Jurkat, Clone E6-1 (cell line): ENCODE data around the gene C1QTNF8. TPM values are rescaled to one million over a fixed set of nuclear protein-coding genes. Genes with fewer than 3 reads are reported as not detected.

ENCODE experiments used
- DNase-seq: peaks from one replicate; pipeline ENCODE4 v3.0.0-alpha.2; 2011; ENCODE audit warnings: low read depth, low spot score
- H3K4me3 ChIP-seq: 2 replicates; pipeline ENCODE4 v1.5.1; 2011; ENCODE audit warnings: mild to moderate bottlenecking, low read length, control low read depth, moderate library complexity
- polyA plus RNA-seq: library from polyadenylated mRNA; unstranded; fragments of >200 nt; gene quantifications from one replicate; pipeline ENCODE4 v1.2.1, GENCODE V29; 2012; ENCODE audit warnings: missing spikeins; ENCODE audit not compliant: insufficient read length, insufficient read depth

Gene C1QTNF8, protein sequence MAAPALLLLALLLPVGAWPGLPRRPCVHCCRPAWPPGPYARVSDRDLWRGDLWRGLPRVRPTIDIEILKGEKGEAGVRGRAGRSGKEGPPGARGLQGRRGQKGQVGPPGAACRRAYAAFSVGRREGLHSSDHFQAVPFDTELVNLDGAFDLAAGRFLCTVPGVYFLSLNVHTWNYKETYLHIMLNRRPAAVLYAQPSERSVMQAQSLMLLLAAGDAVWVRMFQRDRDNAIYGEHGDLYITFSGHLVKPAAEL
- polyA plus RNA-seq: not detected

DNA sequence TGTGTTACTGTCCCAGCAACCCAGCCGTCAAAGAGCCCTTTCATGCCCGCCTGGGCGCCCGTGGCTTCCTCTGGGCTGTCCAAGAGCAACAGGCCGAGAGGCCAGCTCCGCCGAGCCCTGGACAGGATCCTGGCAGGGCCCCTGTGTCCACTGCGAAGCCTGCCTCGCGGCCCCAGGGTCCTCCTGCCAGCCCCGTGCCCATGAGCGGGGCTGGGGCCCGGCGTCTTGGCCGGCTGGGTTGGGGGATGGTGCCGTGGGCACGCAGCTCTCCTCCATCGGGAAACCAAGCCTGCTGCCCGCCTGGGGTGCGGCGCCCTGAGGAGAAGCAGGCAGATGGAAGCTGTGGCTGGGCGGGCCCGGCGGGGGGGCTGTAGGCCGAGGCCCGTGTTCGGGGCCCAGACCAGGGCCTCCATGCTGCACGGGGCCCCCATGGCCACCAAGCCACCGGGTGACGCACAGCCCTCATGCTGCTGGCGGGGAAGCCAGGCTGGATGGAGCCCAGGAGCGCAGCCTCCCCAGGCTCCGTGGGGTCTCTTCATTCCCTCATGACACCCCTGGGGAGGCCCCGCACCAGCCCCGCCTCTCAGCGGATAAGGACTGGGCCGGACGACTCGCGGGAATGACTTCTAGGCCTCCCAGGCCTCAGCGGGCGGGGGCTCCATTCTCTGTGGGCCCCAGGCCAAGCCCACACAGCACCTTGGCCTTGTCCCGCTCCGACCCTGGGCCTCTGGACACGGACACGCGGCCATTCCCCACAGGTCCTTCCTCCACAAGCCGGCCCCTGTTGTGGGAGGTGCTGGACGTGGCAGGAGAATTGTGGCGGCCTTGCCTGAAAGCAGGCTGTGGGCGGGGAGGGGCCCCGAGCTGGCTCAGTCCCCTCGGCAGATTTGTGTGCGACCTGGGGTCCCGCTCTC lies at the start of gene C1QTNF8:
Gene C1QTNF8, minus strand, starts transcription at position 76 of the 914 bp plus-strand sequence. CDS start 1,322 bp downstream, outside the sequence.
- no peak for DNase-seq
- H3K4me3 ChIP-seq: no peak within 1 kb of the TSS

DNA sequence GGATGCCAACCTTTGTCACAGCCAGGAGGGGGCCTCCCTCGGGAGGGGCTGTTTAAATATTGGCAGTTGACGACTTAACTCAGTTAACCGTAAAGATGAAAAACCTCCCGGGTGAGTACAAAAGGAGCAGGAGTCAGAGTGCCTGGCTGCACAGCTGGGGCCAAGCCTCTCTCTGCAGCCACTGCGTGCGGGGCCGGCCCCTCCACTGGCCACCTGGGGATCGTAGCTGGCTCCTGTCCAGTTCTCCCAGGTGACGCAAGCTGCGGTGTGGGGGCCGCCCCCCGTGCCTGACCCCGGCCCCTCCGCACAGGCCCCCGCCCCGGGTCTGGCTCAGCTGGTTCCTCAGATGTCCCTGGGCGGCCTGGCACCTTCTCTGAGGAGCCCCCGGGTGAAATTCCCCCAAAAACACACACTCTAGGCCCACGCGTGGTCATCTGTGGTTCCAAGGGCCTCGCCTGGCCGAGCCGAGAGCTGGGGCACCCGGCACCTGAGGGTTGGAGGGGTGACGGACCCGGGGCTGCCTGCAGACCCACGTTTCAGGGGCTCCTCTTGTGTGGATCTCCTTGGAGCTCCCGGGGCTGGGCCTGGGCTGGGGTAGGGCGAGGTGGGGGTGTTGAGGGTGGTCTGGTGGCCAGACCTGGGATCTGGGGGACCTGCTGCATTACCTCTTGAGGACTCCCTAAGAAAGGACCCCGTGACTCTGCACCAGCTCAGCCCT lies 49.5 kb upstream of the C1QTNF8 start:
- H3K4me3 ChIP-seq: no peak overlapping the region
- DNase-seq: no peak

DNA sequence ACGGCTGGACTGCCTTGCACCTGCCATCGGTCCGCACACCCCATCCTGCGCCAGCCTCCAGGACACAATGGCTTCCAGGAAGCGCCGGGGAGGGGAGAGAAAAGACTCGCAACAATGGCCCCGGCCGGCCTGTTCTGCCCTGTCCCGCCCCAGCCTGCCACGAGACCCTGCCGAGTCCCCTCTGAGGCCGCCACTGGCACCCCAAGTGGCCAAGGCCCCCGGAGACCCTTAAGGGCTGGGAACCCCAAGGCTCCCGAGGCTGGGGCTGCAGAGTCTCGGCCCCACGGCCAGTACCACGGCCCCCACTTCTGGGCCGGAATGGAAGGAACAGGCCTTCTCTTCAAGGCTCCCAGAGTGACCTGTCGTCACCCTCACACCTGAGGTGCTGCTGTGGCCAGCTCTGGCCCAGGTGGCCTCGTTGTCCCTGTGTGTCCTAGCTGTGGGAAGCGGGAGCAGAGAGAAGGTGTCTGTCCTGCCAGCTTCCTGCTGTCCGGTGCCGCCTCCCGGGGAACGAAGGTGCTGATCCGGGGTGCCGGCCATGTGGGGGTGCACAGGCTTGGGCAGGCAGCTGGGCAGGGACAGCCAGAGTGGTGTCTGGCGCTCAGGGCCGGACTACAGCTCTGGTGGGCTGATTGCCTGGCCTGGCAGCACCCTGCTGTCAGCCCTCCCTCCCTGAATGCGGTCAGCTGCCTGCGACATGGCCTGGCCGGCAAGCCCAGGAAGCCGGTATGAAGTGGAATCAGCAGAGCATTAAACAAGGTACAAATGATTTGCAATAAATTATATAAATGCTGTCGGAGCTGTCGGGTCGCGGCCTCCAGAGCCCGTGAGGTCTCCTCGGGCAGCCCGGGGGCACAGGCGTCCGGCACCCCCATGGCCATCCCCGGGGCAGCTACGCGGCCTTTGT lies 48.7 kb upstream of the C1QTNF8 start:
- DNase-seq: no peak
- no peak overlapping the region for H3K4me3 ChIP-seq

DNA sequence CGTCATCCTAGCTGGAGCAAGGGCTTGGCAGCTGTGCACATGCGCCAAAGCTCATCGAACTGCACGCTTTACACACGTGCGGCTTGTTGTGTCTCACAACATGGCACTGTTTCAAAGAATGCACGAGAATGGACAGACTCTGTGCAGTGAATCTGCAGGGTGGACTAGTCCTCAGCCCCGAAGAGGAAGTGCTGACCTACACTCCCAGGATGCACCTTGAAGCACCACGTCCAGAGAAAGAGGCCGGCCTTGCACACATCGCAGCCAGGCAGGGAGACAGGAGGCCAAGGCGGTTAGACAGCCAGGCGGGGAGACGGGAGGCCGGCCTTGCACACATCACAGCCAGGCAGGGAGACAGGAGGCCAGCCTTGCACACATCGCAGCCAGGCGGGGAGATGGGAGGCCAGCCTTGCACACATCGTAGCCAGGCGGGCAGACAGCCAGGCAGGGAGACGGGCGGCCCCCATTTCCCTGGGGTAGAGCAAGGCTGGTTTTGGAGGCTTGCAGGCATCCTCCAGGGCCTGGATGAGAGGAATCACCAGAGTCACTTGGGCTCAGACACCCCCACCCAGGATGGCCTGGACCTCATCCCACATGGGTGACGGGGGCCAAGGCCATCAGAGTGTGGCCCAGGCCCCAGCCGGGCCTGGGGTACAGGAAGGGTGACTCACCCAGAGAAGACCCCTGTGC lies 47.9 kb upstream of the C1QTNF8 start:
- no peak overlapping the region for H3K4me3 ChIP-seq

DNA sequence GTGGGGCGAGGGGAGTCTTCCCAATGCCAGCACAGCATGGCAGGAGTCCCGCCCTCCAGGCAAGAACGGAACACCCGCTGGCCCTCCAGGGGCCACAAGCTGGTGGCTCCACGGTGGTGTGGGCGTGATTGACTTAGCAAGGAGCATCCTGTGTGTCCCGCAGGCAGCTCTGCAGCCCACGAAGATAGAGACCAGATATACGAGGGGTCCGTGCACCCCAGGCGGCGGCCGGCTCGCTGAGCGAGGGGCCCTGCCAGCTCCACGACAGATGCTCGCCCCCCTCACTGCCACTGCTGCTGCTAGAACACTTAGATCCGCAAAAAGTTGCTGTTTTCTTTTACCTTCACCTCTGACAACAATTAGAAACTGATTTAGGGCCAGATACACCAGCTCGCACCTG lies 46.9 kb upstream of the C1QTNF8 start:
- no peak for DNase-seq
- no peak overlapping the region for H3K4me3 ChIP-seq

More for the DNA sequence above, 47.9 kb upstream of the C1QTNF8 start:
- DNase-seq: no peak

DNA sequence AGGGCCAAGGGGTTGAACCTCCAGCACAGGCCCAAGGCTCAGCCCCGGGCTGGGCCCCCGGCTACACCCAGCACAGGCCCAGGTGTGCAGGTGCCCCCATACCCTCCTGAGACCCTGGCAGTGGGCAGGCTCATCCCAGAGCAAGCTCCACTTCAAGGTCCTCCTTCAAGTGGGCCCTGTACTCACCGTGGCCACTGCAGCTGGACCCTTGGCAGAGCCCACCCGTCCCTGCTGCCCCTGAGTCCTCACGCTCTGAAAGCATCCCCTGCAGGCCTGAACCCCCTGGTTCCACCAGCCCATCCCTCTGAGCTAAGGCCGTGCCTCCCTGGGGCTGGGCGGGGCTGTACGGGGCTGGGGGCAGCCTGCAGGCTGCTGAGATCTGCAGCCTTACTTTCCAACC lies 45.7 kb upstream of the C1QTNF8 start:
- no peak overlapping the region for H3K4me3 ChIP-seq
- no peak for DNase-seq

DNA sequence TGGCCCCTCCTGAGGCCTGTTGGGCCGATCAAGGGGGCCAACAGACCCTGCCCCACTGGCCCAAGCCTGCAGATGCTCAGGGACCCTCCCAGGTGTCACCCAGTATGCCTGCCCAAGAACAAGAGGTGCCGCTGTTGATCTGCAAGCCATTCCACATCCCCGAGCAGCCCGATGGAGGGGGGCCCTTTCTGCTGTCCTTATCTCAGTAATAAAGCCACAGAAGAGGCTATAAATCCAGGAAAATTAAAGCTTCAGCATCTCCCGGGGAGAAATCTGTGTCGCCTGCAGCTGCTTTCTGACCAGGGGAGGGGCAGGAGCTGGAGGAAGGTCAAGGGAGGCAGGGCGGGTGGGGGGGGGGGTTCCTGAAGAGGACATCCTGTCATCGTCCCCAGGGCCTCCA lies 45.1 kb upstream of the C1QTNF8 start:
- DNase-seq: no peak
- H3K4me3 ChIP-seq: no peak overlapping the region

DNA sequence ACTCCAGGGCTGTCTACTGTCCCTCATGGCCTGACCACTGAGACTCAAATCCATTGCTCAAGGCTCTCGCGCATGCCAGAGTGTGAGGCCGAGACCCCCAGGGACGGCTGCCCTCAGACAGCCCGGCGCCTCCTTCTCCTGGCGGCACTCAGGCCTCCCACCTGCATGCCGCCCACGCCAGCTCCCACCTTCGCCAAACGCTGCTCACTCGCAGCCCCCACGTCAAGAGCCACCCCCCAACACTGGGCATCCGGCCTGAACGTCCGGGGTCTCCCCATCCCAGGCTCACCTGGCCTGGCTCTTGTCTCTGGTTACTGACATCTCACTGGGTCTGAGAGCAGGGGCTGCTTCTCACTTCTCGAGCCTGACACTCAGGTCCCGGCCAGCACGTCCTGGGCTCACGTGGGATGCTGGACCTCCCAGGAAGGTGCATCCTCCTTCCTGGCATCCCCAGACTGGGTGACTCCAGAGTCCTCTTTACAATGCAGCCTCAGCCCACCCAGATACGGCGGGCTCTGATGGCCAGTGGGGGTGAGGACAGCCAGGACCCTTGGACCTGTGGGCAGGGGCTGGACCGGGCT lies 44.6 kb upstream of the C1QTNF8 start:
- DNase-seq: no peak
- no peak overlapping the region for H3K4me3 ChIP-seq

DNA sequence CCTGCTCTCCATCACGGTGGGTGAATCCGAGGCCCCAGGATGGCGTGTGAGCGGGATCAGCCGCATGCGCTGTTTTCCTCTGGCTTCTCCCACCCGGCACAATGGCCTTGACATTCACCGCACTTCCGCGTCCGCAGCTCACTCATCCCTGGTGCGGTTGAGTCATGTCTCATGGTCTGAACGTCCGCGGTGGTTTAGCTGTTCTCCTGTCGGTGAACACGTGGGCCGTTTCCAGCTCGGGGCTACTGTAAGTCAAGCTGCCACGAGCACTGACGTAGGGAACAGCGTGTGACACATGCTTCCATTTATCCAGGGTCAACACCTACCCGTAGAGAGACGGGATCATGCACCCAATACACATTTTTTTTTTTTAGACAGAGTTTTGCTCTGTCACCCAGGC lies 41.6 kb upstream of the C1QTNF8 start:
- DNase-seq: no peak
- H3K4me3 ChIP-seq: no peak overlapping the region

DNA sequence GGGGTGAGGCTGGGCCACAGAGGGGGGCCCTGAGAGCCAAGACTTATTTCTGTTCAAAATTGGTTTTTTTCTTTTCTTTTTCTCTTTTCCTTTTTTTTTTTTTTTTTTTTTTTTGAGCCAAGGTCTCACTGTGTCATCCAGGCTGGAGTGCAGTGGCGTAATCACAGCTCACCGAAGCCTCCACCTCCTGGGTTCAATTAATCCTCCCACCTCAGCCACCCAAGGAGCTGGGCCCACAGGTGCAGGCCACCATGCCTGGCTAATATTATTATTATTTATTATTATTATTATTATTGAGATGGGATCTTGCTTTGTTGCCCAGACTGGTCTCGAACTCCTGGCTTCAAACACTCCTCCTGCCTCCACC lies 39.4 kb upstream of the C1QTNF8 start:
- no peak overlapping the region for H3K4me3 ChIP-seq
- DNase-seq: no peak

DNA sequence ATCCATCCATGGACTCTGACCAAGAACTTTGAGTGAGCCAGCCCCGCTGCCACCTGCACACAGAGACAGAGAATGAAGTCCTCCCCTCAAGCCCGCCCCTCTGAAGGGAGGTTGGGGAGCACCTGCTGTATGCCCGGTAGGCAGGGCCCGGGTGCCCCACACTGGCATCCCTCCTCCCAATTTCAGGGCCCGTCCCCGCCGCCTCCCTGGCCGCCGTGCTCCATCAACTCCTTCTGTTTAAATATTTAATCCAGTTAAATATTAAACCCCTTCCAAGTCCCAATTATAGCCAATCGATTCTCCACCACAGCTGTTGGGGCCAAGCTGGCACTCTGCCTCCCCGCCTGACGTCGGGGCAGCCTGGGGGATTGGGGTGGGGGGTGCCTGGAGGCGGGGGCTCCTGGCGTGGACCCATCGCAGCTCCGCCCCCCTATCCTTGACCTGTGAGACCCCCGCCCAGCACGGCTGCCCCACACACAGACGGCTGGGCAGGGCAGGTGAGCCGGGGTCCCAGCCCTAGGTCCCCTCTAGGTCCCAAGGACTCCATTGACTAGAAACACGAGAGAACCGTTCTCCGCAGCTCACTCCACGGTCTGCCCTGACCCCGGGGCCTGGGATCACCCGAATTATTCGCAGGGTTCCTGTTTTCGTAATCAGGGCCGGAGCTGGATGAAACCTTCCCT lies 38.9 kb upstream of the C1QTNF8 start:
- no peak overlapping the region for H3K4me3 ChIP-seq
- no peak for DNase-seq

DNA sequence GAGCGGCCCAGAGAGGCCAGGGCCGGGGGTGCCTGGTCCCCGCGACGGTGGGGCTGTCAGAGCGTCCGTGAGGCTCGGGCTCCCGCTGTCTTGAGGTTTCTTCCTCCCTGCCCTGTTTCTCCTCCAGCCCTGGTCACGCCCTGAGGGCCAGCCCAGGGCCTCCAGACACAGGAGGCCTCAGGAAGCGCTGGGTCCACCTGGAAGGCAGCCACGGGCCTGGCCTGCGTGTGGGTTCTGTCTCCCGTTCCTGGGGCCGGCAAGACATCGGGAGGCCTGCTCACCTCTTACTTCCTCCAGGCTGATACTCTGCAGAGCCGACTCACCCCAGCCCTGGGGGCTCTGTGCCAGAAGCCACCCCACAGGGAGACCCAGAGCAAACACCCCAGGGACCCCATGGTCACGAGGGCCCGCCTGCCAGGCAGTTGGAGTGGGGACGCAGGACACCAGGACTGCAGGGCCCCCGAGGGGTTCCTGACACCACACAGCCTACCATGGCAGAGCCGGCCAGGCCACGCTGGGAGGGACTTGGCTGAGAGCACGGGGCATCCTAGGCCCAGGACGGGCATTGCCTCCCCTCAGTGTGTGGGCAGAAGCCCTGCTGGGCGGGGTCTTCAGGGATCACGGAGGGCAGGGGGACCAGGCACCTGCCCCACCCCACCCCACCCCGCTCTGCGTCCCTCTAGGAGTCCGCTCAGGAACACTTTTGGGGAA lies 37.9 kb upstream of the C1QTNF8 start:
- no peak overlapping the region for H3K4me3 ChIP-seq
- no peak for DNase-seq

DNA sequence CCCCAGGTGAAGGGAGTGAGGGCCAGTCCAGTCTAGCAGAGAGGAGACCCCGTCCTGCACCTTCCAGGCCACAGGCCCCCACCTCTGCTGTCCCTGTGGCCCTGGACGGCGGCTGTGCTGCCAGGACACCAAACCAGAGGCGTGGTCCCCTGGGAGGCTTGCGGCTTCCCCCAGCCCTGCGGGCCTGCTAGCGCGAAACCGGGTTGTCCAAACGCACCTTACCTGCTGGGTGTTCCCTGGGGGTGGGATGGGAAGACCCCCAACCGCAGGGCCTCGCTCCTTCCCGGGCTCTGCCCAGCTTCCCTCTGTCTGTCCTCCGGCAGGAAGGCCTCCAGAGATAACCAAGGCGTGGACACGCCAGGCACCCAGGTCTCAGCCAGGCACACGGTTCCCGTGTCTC lies 37.2 kb upstream of the C1QTNF8 start:
- H3K4me3 ChIP-seq: no peak overlapping the region
- no peak for DNase-seq

DNA sequence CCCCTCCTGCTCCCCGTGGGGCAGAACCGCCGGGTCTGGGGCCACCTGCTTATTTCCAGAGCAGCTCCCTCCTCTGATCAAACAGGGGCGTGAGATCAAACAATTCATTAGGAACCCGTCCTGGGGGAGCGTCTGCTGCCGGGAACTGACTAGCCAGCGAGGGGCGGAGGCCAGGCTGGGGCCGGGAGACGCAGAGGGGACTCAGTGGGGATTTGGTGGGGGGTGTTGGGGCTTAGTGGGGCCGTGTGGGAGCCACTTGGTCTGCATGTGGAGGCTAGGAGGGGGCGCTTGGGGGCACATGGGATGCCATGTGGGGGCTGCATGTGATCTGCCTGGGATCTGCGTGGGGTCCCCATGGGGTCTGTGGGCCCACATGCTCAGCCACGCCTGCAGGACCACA lies 36.4 kb upstream of the C1QTNF8 start:
- DNase-seq: no peak
- no peak overlapping the region for H3K4me3 ChIP-seq

DNA sequence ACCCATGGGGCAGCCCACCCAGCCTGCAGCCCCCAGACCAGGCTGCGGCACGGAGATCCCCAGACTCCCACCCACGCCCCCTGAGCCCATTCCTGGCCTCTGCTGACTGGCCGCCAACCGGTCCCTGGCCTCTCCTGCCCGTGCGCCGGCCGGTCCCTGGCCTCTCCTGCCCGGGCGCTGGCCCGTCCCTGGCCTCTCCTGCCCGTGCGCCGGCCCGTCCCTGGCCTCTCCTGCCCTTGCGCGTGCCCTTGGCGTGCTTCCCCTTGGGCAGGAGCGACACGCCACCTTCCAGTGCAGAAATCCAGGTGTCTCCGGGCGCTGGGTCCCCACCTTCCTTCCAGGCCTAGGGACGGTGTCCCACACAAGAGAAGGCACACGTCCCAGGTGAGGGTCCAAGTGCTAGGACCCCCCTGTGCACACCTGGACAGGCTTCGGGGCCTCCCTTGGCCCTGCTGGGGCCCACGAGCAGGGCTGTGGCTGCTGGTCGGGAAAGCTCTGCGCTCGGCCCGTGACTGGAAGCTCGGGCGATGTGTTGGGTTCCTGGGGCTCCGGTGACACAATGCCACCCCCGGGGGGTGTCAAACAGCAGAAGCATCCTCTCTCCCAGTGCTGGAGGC lies 35.4 kb upstream of the C1QTNF8 start:
- H3K4me3 ChIP-seq: no peak overlapping the region
- no peak for DNase-seq

DNA sequence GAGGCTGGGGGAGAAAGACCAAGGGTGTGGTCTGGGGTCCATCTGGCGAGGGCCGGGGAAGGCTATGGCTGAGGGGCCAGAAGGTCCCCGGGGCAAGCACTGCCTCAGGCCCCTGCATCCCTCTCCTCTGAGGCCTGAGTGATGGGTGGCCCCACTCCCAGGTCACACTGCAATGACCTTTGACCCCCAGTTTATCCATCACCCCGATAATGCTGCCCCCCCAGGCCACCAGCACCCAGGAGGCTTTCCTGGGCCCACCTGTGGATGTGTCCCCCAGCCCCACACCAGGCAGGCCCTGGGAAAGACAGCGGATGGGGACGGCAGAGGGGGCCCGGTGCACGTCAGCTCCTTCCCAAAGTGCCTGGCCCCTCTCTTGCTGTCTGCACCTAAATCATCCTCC lies 34.3 kb upstream of the C1QTNF8 start:
- H3K4me3 ChIP-seq: no peak overlapping the region
- DNase-seq: no peak
